ENCODE measurements around the gene DNAJB6. TPM values are rescaled to one million over a fixed set of nuclear protein-coding genes. Genes with fewer than 3 reads are reported as not detected.
A peak's percentile ranks its signal among the peaks of the same experiment; 100 is the strongest.

Gene DNAJB6
- total and polyA plus RNA-seq, 2 experiments from 2014 or later = 92.2 to 110 TPM

DNA sequence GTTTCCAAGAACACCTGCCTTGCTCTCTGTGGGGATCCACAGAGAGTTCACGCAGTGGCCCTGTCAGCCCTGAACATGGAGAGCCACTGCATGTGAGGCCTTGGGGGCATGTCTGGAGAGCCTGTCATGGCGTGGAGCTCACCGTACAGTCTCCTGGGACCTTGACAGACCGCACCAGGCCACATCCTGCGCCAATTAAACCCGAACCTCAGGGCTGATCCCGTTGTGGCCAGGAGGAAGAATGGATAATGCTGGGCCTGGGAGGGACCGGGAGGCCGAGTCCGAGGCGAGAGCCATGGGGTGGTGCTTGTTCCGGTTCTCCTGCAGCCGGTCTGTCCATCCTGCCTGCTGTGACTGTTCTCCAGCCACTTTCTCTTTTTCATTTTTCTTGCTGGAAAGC, 68.7 kb downstream of the DNAJB6 start:
- H3K9me3 ChIP-seq (ENCODE audit: low read depth) = no peaks in the 10 kb centered on the region
- 96% methylated on average over 13 of the region's 13 CpGs for WGBS (ENCODE audit: low lambda C conversion rate, missing lambda C conversion rate)
- peaks cover 4% of the 10 kb centered on the region for H3K4me1 ChIP-seq (ENCODE audit: insufficient read depth)
- H2AFZ ChIP-seq = no peak overlapping the region
- DNase-seq (ENCODE audit: low spot score) = no peak
- H3K79me2 ChIP-seq = peaks cover 12% of the 10 kb centered on the region
- TF ChIP-seq EZH2phosphoT487 (IDR thresholded peaks at IDR 0.05; ENCODE audit: low read depth, severe bottlenecking, unreplicated experiment) (no peak), EZH2 (IDR thresholded peaks at IDR 0.05; ENCODE audit: borderline replicate concordance) (no peak)
- TF ChIP-seq, protein P1, sequence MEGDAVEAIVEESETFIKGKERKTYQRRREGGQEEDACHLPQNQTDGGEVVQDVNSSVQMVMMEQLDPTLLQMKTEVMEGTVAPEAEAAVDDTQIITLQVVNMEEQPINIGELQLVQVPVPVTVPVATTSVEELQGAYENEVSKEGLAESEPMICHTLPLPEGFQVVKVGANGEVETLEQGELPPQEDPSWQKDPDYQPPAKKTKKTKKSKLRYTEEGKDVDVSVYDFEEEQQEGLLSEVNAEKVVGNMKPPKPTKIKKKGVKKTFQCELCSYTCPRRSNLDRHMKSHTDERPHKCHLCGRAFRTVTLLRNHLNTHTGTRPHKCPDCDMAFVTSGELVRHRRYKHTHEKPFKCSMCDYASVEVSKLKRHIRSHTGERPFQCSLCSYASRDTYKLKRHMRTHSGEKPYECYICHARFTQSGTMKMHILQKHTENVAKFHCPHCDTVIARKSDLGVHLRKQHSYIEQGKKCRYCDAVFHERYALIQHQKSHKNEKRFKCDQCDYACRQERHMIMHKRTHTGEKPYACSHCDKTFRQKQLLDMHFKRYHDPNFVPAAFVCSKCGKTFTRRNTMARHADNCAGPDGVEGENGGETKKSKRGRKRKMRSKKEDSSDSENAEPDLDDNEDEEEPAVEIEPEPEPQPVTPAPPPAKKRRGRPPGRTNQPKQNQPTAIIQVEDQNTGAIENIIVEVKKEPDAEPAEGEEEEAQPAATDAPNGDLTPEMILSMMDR (IDR thresholded peaks at IDR 0.05; ENCODE audit: poor library complexity) = no peak
- no peaks in the 10 kb centered on the region for H4K20me1 ChIP-seq (ENCODE audit: insufficient read depth, poor library complexity, severe bottlenecking)
- H3K4me2 ChIP-seq = no peak overlapping the region
- H3K4me3 ChIP-seq = no peak overlapping the region
- H3K36me3 ChIP-seq (replicated peaks; ENCODE audit: insufficient read depth, low read depth) = no peaks in the 10 kb centered on the region
- H3K9me2 ChIP-seq (replicated peaks; ENCODE audit: insufficient read depth) = no peaks in the 10 kb centered on the region
- no peaks in the 10 kb centered on the region for H3K27me3 ChIP-seq
- H3K27ac ChIP-seq = peak overlapping the region; percentile 56

DNA sequence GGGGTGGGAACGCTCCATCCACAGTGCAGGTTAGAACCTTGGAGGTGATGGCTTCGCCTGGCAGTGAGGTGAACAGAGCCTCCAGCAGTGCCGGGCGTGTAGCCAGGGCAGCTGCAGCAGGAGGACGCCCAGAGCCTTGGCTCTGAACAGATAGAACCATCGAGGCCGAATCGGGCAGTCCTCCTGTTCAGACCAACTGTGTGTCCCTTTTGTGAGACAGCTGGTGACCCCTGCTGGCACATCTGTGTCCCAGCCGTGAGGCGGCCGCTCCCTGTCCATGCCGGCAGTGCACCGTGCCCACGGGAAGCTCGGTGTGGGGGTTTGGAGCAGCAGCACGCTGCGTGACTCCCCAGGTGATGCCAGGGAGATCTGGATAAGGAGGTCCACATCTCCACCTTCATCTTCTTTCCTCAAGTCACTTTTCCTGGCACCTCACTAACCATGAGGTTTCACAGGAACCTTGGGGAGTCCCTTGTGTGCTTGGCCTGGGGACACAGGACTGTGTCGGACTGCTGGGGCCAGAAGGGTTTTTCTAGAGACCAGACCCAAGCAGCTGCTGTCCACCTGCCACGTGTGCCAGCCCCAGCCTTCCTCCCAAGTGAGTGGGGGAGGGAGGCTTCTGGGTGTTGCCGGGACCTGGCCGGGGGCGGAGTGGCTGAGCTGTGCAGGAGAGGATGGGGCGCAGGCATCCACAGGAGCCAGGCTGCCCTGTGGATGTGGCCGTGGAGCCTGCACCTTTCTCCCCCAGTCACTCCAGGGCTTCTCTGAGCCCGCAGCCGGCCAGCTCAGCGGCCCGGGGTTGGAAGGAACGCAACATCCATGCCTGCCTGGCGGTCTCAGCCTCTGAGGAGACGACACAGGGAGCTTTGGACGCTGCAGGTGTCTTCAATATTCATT, 69.4 kb downstream of the DNAJB6 start:
- TF ChIP-seq, protein P1 (IDR thresholded peaks at IDR 0.05; ENCODE audit: poor library complexity) = peak; percentile 11
- no peak for TF ChIP-seq EZH2 (IDR thresholded peaks at IDR 0.05; ENCODE audit: borderline replicate concordance)
- H3K4me3 ChIP-seq = no peak overlapping the region
- peaks cover 4% of the 10 kb centered on the region for H3K4me1 ChIP-seq (ENCODE audit: insufficient read depth)
- H4K20me1 ChIP-seq (ENCODE audit: insufficient read depth, poor library complexity, severe bottlenecking) = no peaks in the 10 kb centered on the region
- no peak overlapping the region for H3K4me2 ChIP-seq
- 94% methylated on average over 30 of the region's 32 CpGs for WGBS (ENCODE audit: low lambda C conversion rate, missing lambda C conversion rate)
- peak overlapping the region; percentile 56 for H3K27ac ChIP-seq
- no peaks in the 10 kb centered on the region for H3K27me3 ChIP-seq
- no peaks in the 10 kb centered on the region for H3K9me3 ChIP-seq (ENCODE audit: low read depth)
- H3K9me2 ChIP-seq (replicated peaks; ENCODE audit: insufficient read depth) = no peaks in the 10 kb centered on the region
- H2AFZ ChIP-seq = no peak overlapping the region
- H3K79me2 ChIP-seq = peaks cover 8% of the 10 kb centered on the region
- no peak for DNase-seq (ENCODE audit: low spot score)
- H3K36me3 ChIP-seq (replicated peaks; ENCODE audit: insufficient read depth, low read depth) = no peaks in the 10 kb centered on the region

DNA sequence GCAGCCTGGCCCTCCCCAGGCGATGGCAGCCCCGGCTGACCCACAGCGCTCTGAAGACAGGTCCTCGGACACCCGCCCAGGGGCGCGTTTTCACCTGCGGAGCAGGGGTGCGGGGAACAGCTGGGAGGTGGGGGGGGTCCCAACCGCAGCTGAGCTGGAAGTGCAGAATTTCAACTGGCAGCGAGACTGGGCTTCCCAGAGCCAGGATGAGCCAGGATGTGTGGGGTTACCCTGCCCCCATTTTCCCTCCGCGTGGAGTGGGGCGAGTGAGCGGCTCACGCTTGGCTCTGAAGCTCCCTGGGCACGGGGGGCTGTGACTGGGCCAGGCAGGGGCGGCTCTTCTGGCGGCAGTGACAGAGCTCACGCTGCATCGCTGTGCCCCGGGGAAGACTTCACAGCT, 70.2 kb downstream of the DNAJB6 start:
- H3K4me3 ChIP-seq = no peak overlapping the region
- H2AFZ ChIP-seq = no peak overlapping the region
- H3K9me3 ChIP-seq (ENCODE audit: low read depth) = no peaks in the 10 kb centered on the region
- no peak overlapping the region for H3K4me2 ChIP-seq
- H3K4me1 ChIP-seq (ENCODE audit: insufficient read depth) = peaks cover 4% of the 10 kb centered on the region
- H3K27me3 ChIP-seq = no peaks in the 10 kb centered on the region
- H4K20me1 ChIP-seq (ENCODE audit: insufficient read depth, poor library complexity, severe bottlenecking) = no peaks in the 10 kb centered on the region
- H3K27ac ChIP-seq = no peak overlapping the region
- 93% methylated on average over 22 of the region's 22 CpGs for WGBS (ENCODE audit: low lambda C conversion rate, missing lambda C conversion rate)
- H3K9me2 ChIP-seq (replicated peaks; ENCODE audit: insufficient read depth) = no peaks in the 10 kb centered on the region
- no peaks in the 10 kb centered on the region for H3K36me3 ChIP-seq (replicated peaks; ENCODE audit: insufficient read depth, low read depth)
- TF ChIP-seq EZH2phosphoT487 (IDR thresholded peaks at IDR 0.05; ENCODE audit: low read depth, severe bottlenecking, unreplicated experiment) (no peak), EZH2 (IDR thresholded peaks at IDR 0.05; ENCODE audit: borderline replicate concordance) (no peak)
- TF ChIP-seq, protein P1 (IDR thresholded peaks at IDR 0.05; ENCODE audit: poor library complexity) = no peak
- peaks cover 7% of the 10 kb centered on the region for H3K79me2 ChIP-seq
- DNase-seq (ENCODE audit: low spot score) = no peak

All from hepatocyte (in vitro differentiated cells).